K562 (cell line): ENCODE results near the gene STRA8. TPM values are rescaled to one million over a fixed set of nuclear protein-coding genes. Genes with fewer than 3 reads are reported as not detected.

Source experiments
- ATAC-seq: fragments of 200-7000 bp; cut with Tn5 transposase; 3 replicates; pipeline ENCODE4 v1.9.1; 2020; ENCODE audit warnings: moderate library complexity
- BruUV-seq: library from RNA; stranded (reverse); fragments of 400-500 nt; replicated peaks from 2 replicates; lab custom pipeline; 2021; lab: Mats Ljungman, UMichigan
- CTCF ChIA-PET: fragments of 300-600 bp; formaldehyde crosslinking; extraction: SDS; loops from one replicate; lab custom pipeline; 2021; ENCODE audit warnings: low intra/inter-chr PET ratio; lab: Yijun Ruan, JAX
- POLR2A ChIA-PET: fragments of 300-600, 350-650 bp; sonication (Branson Sonifier 250); formaldehyde crosslinking; extraction: SDS; loops from one replicate; lab custom pipeline; 2021; ENCODE audit warnings: antibody characterized with exemption, inconsistent platforms; lab: Yijun Ruan, JAX
- DNase-seq, 4 experiments: peaks; one replicate each; pipeline versions ENCODE4 v3.0.0 to v3.0.0-alpha.2; 2011 to 2018; ENCODE audit warnings: low spot score in 3 of 4, mixed read lengths in 3 of 4; ENCODE audit errors: extremely low read depth in 1 of 4
- FAIRE-seq: peaks from 2 replicates; lab custom pipeline; 2011; peaks lifted over from hg19 to GRCh38; lab: Jason Lieb, UNC
- H2AFZ ChIP-seq: 2 replicates; pipeline ENCODE4 v1.6.0; 2011; ENCODE audit warnings: low read depth, low read length, control low read depth, inconsistent platforms
- H3K27ac ChIP-seq: fragments of 200-600 bp; 3 replicates; pipeline ENCODE4 v1.8.0; 2011; ENCODE audit warnings: low read depth, mild to moderate bottlenecking, control low read depth, inconsistent platforms, low read length, moderate library complexity, mixed read lengths; ENCODE audit errors: extremely low read depth
- H3K27me3 ChIP-seq, 2 experiments: fragments of 300-600 bp in 1 of 2; 2 replicates in 1 of 2; 3 replicates in 1 of 2; pipeline versions ENCODE4 v1.6.0 to v1.8.0; 2011; ENCODE audit warnings: inconsistent platforms in 2 of 2, low read length in 2 of 2, mild to moderate bottlenecking in 1 of 2, mixed read lengths in 1 of 2, moderate library complexity in 1 of 2; ENCODE audit not compliant: control insufficient read depth in 2 of 2, insufficient read depth in 2 of 2
- H3K36me3 ChIP-seq: fragments of 300-600 bp; 3 replicates; pipeline ENCODE4 v1.8.0; 2011; ENCODE audit warnings: mild to moderate bottlenecking, low read length, inconsistent platforms; ENCODE audit not compliant: control insufficient read depth, insufficient read depth
- H3K4me1 ChIP-seq, 2 experiments: fragments of 200-600 bp in 1 of 2; replicated peaks in 1 of 2; 2 replicates in 1 of 2; 3 replicates in 1 of 2; pipeline versions ENCODE4 v1.5.1 to v1.8.0; 2011; ENCODE audit warnings: inconsistent platforms in 2 of 2, low read length in 2 of 2, mild to moderate bottlenecking in 1 of 2, mixed read lengths in 1 of 2, moderate library complexity in 1 of 2; ENCODE audit not compliant: control insufficient read depth in 2 of 2, insufficient read depth in 2 of 2
- H3K4me2 ChIP-seq: 2 replicates; pipeline ENCODE4 v1.6.1; 2011; ENCODE audit warnings: low read length, control low read depth, inconsistent platforms, mixed read lengths; ENCODE audit not compliant: insufficient read depth
- H3K4me3 ChIP-seq: fragments of 200-600 bp; sonication (generic), shearing (Covaris generic); 2 replicates; pipeline ENCODE4 v1.5.1; 2016; ENCODE audit warnings: control low read depth, inconsistent platforms
- H3K79me2 ChIP-seq: fragments of 200-600 bp; 3 replicates; pipeline ENCODE4 v1.8.0; 2011; ENCODE audit warnings: low read length, inconsistent platforms; ENCODE audit not compliant: control insufficient read depth, insufficient read depth
- H3K9ac ChIP-seq, 2 experiments: 2 replicates each; pipeline versions ENCODE4 v1.6.0 to v1.6.1; 2011; ENCODE audit warnings: low read depth in 2 of 2, low read length in 2 of 2, control low read depth in 1 of 2, inconsistent platforms in 1 of 2, mild to moderate bottlenecking in 1 of 2, mixed read lengths in 1 of 2; ENCODE audit not compliant: insufficient read depth in 1 of 2
- H3K9me1 ChIP-seq: one replicate; pipeline ENCODE4 v1.6.0; 2011; ENCODE audit warnings: inconsistent platforms, mild to moderate bottlenecking, low read length, moderate library complexity; ENCODE audit not compliant: control insufficient read depth, insufficient read depth
- H3K9me3 ChIP-seq: replicated peaks from 2 replicates; pipeline ENCODE4 v1.5.1; 2011; ENCODE audit warnings: low read depth, low read length, inconsistent platforms; ENCODE audit not compliant: control insufficient read depth, insufficient read depth
- H4K20me1 ChIP-seq: replicated peaks from 2 replicates; pipeline ENCODE4 v1.6.1; 2011; ENCODE audit warnings: low read length, inconsistent platforms, mixed read lengths; ENCODE audit not compliant: control insufficient read depth, insufficient read depth
- PTTG1 ChIP-seq: fragments of 450-650 bp; IDR thresholded peaks from 2 replicates; pipeline ENCODE4 v1.6.1; 2016; ENCODE audit warnings: low read depth, mild to moderate bottlenecking, missing genetic modification characterization, missing compliant biosample characterization
- SRSF9 ChIP-seq: fragments of 200-400 bp; formaldehyde crosslinking; IDR thresholded peaks from 2 replicates; pipeline ENCODE4 v1.6.1; 2017; ENCODE audit warnings: low read depth, low read length, borderline replicate concordance
- ZNF217 ChIP-seq: sonication (generic); formaldehyde crosslinking; IDR thresholded peaks from 2 replicates; pipeline ENCODE4 v1.8.0; 2022; ENCODE audit warnings: mild to moderate bottlenecking, missing genetic modification reagents
- ZNF316 ChIP-seq: fragments of 450-650 bp; IDR thresholded peaks from 2 replicates; pipeline ENCODE4 v1.6.1; 2016
- WGBS: fragments of 100-300 bp; shearing (Covaris generic); methylation state at CpG from one replicate; pipeline ENCODE4 v1.1.6; 2016; ENCODE audit warnings: low coverage, mixed read lengths; ENCODE audit not compliant: insufficient coverage; ENCODE audit errors: missing lambda C conversion rate; 5-methylcytosine and 5-hydroxymethylcytosine counted together
- in situ Hi-C: fragments of 300-500 bp; cut with MboI; formaldehyde crosslinking; loops from 4 replicates; pipeline ENCODE4 v1.15.0; 2018; ENCODE audit warnings: inconsistent platforms, mixed read lengths
- intact Hi-C: fragments of 100-400 bp; cut with micrococcal nuclease; formaldehyde crosslinking; loops from 2 replicates; pipeline ENCODE4 v1.14.2; 2022
- polyA plus RNA-seq, 8 experiments: library from polyadenylated mRNA; depleted of rRNA in 4 of 8; stranded (reverse) in 5 of 8; unstranded in 3 of 8; fragments of >200 nt; fragmentation: Nextera tagmentation in 2 of 8; fragmentation: Illumina TruSeq in 1 of 8; extraction: Ambion mirVana in 2 of 8; extraction: Trizol in 1 of 8; gene quantifications; 2 replicates each; pipeline versions ENCODE4 v1.2.1 to v1.2.3, GENCODE V29; 2011 to 2014; ENCODE audit warnings: inconsistent platforms in 1 of 8, missing spikeins in 1 of 8
- total RNA-seq, 7 experiments: library from RNA; depleted of rRNA in 6 of 7; stranded (reverse); fragments of >200 nt in 6 of 7; fragmentation: Illumina TruSeq in 2 of 7; extraction: Trizol in 2 of 7; gene quantifications; 2 replicates each; pipeline versions ENCODE4 v1.2.1 to v1.2.3, GENCODE V29; 2011 to 2021; ENCODE audit warnings: low replicate concordance in 1 of 7
- TF ChIP-seq, protein P1 (sequence below), 2 experiments: IDR thresholded peaks; 2 replicates each; pipeline ENCODE4 v1.6.1; 2011; ENCODE audit warnings: borderline replicate concordance in 1 of 2, control low read depth in 1 of 2, low read depth in 1 of 2, low read length in 1 of 2, mild to moderate bottlenecking in 1 of 2, mixed read lengths in 1 of 2, moderate library complexity in 1 of 2; ENCODE audit not compliant: insufficient read depth in 1 of 2, insufficient read length in 1 of 2, poor library complexity in 1 of 2, severe bottlenecking in 1 of 2; ENCODE audit errors: extremely low read depth in 1 of 2

STRA8 gene
- total and polyA plus RNA-seq, 9 of the 15 experiments (the other 6 are each of a cell fraction or from before 2014, with no cell fraction given) = not detected

DNA sequence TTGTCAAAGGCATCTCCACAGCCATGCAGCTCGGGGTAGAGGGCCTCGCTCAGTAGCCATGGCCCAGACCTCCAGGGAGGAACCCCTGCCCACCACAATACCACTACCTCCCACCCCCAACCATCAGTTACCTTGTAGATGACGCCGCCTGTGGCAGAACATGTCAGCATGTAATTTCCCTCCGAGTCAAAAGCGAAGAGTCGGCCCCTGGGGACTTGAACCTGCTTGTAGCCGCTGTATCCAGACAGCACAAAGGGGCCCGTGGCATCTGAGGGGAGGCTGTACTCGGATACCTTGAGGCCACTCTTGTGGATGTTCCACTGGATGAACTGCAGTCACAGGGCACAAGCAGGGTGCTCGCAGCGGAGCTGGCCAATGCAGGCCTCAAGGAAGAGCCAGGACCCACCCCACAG, 46.8 kb upstream of the STRA8 start:
- H3K4me2 ChIP-seq = no peak overlapping the region
- FAIRE-seq = no peak
- no peak for ATAC-seq
- H3K36me3 ChIP-seq = peaks cover 19% of the 10 kb centered on the region; the same call in 2 of the 3 replicates
- in situ Hi-C loops (no loop called here), intact Hi-C loops (no loop called here)
- no peaks in the 10 kb centered on the region for H3K79me2 ChIP-seq
- H3K4me3 ChIP-seq = no peak overlapping the region
- CTCF ChIA-PET = no interaction called here
- H3K27ac ChIP-seq = no peak overlapping the region
- WGBS = 75% methylated on average over 12 of the region's 12 CpGs
- H3K9me1 ChIP-seq = no peaks in the 10 kb centered on the region
- peaks cover 6 to 10% of the 10 kb centered on the region in 2 experiments; a peak in 4 of 5 replicates for H3K4me1 ChIP-seq
- peaks cover 7% of the 10 kb centered on the region for H3K9me3 ChIP-seq
- POLR2A ChIA-PET = interaction anchor here (0.6 to 2.4 kb wide), 3 partner anchors 12 to 314 kb away, joined by 4 to 9 read pairs (median 4); no protein-coding TSS in a partner anchor
- no peak overlapping the region for H3K9ac ChIP-seq
- no peak for DNase-seq
- no TSS peak for BruUV-seq
- no peaks in the 10 kb centered on the region for H4K20me1 ChIP-seq
- H3K27me3 ChIP-seq = no peaks in the 10 kb centered on the region
- no peak overlapping the region for H2AFZ ChIP-seq
- no peak for TF ChIP-seq PTTG1
- TF ChIP-seq ZNF316 = no peak
- TF ChIP-seq SRSF9 = no peak
- TF ChIP-seq, protein P1, sequence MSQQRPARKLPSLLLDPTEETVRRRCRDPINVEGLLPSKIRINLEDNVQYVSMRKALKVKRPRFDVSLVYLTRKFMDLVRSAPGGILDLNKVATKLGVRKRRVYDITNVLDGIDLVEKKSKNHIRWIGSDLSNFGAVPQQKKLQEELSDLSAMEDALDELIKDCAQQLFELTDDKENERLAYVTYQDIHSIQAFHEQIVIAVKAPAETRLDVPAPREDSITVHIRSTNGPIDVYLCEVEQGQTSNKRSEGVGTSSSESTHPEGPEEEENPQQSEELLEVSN (IDR thresholded peaks at IDR 0.05; ENCODE audit: borderline replicate concordance in 1 of 2, extremely low read depth in 1 of 2, insufficient read depth in 1 of 2, insufficient read length in 1 of 2, low read depth in 1 of 2, low read length in 1 of 2, poor library complexity in 1 of 2, severe bottlenecking in 1 of 2) = no peak
- no peak for TF ChIP-seq ZNF217 (CRISPR knock-in tag)
